GM23338 (cell line): Measurements from ENCODE around the gene GRXCR2. TPM values are rescaled to one million over a fixed set of nuclear protein-coding genes. Genes with fewer than 3 reads are reported as not detected.
"Not testable (repeated sequence)": the region's sequence is repeated elsewhere in the genome, so short reads cannot be mapped to it uniquely, and the experiment has no call there.

Experiments used
- ATAC-seq: fragments of 200-7000 bp; cut with Tn5 transposase; 3 replicates; pipeline ENCODE4 v1.9.1; 2020
- DNase-seq: peaks from one replicate; pipeline ENCODE4 v3.0.0-alpha.2; 2015; ENCODE audit warnings: low spot score
- H2AFZ ChIP-seq: fragments of 200-600 bp; sonication (generic); 2 replicates; pipeline ENCODE4 v1.8.0; 2016; ENCODE audit warnings: antibody characterized with exemption, mild to moderate bottlenecking, moderate library complexity
- H3F3A ChIP-seq: fragments of 200-600 bp; sonication (generic); replicated peaks from 2 replicates; pipeline ENCODE4 v1.8.0; 2017; ENCODE audit warnings: antibody characterized with exemption, mixed run types, low read depth
- H3K27ac ChIP-seq: fragments of 200-600 bp; sonication (generic); 2 replicates; pipeline ENCODE4 v1.6.1; 2016; ENCODE audit warnings: low read depth
- H3K27me3 ChIP-seq: fragments of 200-600 bp; sonication (generic); 2 replicates; pipeline ENCODE4 v1.8.0; 2016; ENCODE audit warnings: mild to moderate bottlenecking, mixed run types, moderate library complexity; ENCODE audit not compliant: insufficient read depth
- H3K36me3 ChIP-seq: fragments of 200-600 bp; sonication (generic); 2 replicates; pipeline ENCODE4 v1.8.0; 2016; ENCODE audit warnings: mild to moderate bottlenecking; ENCODE audit not compliant: insufficient read depth
- H3K4me1 ChIP-seq: fragments of 200-600 bp; sonication (generic); 2 replicates; pipeline ENCODE4 v1.8.0; 2016; ENCODE audit warnings: mild to moderate bottlenecking, moderate library complexity; ENCODE audit not compliant: insufficient read depth
- H3K4me2 ChIP-seq: fragments of 200-600 bp; sonication (generic); 2 replicates; pipeline ENCODE4 v1.7.1; 2017; ENCODE audit warnings: mixed run types
- H3K4me3 ChIP-seq: fragments of 200-600 bp; sonication (generic); 2 replicates; pipeline ENCODE4 v1.6.1; 2016; ENCODE audit warnings: mixed run types
- H3K79me2 ChIP-seq: fragments of 200-600 bp; sonication (generic); replicated peaks from 2 replicates; pipeline ENCODE4 v1.8.0; 2017; ENCODE audit warnings: mild to moderate bottlenecking; ENCODE audit not compliant: insufficient read depth
- H3K9me2 ChIP-seq: fragments of 200-600 bp; sonication (generic); 2 replicates; pipeline ENCODE4 v1.8.0; 2017; ENCODE audit not compliant: insufficient read depth
- H4K20me1 ChIP-seq: fragments of 200-600 bp; sonication (generic); replicated peaks from 2 replicates; pipeline ENCODE4 v1.8.0; 2017; ENCODE audit warnings: mild to moderate bottlenecking; ENCODE audit not compliant: insufficient read depth
- H3K27ac Mint-ChIP-seq: 2 replicates; pipeline ENCODE4 v1.8.0; 2020; ENCODE audit warnings: inconsistent platforms, mild to moderate bottlenecking, moderate library complexity, mixed read lengths
- H3K27me3 Mint-ChIP-seq: 3 replicates; pipeline ENCODE4 v1.8.0; 2022; ENCODE audit warnings: low read depth, mild to moderate bottlenecking, moderate library complexity, mixed read lengths, inconsistent platforms; ENCODE audit not compliant: insufficient read depth, poor library complexity
- H3K36me3 Mint-ChIP-seq: 3 replicates; pipeline ENCODE4 v1.8.0; 2021; ENCODE audit warnings: low read depth, mild to moderate bottlenecking, inconsistent platforms, moderate library complexity, mixed read lengths
- H3K4me1 Mint-ChIP-seq: 3 replicates; pipeline ENCODE4 v1.8.0; 2020; ENCODE audit warnings: mild to moderate bottlenecking, inconsistent platforms, mixed read lengths
- H3K4me3 Mint-ChIP-seq: 3 replicates; pipeline ENCODE4 v1.8.0; 2021; ENCODE audit warnings: moderate library complexity, mild to moderate bottlenecking, inconsistent platforms, mixed read lengths
- H3K9me3 Mint-ChIP-seq: 3 replicates; pipeline ENCODE4 v1.8.0; 2020; ENCODE audit warnings: moderate library complexity, mild to moderate bottlenecking, inconsistent platforms, mixed read lengths
- CREB1 ChIP-seq: fragments of 250-450 bp; sonication (Bioruptor Pico); IDR thresholded peaks from 2 replicates; pipeline ENCODE4 v1.5.0; 2020; ENCODE audit warnings: low read depth, mild to moderate bottlenecking, moderate library complexity
- ETS1 ChIP-seq: IDR thresholded peaks from 2 replicates; pipeline ENCODE4 v1.6.1; 2016; ENCODE audit warnings: antibody characterized with exemption
- JUNB ChIP-seq: IDR thresholded peaks from one replicate; pipeline ENCODE4 v1.6.1; 2016; ENCODE audit warnings: antibody characterized with exemption; ENCODE audit not compliant: unreplicated experiment
- NANOG ChIP-seq: IDR thresholded peaks from 2 replicates; pipeline ENCODE4 v1.6.1; 2016; ENCODE audit warnings: antibody characterized with exemption, borderline replicate concordance
- POLR2AphosphoS5 ChIP-seq: IDR thresholded peaks from 2 replicates; pipeline ENCODE4 v1.6.1; 2016; ENCODE audit warnings: antibody characterized with exemption, low read depth
- REST ChIP-seq: IDR thresholded peaks from one replicate; pipeline ENCODE4 v1.6.1; 2018; ENCODE audit warnings: antibody characterized with exemption; ENCODE audit not compliant: unreplicated experiment
- ZNF114 ChIP-seq: fragments of 250-450 bp; sonication (Bioruptor Pico); IDR thresholded peaks from 2 replicates; pipeline ENCODE4 v1.5.0; 2020; ENCODE audit warnings: mild to moderate bottlenecking, moderate library complexity
- ZNF331 ChIP-seq: fragments of 250-450 bp; sonication (Bioruptor Pico); IDR thresholded peaks from 2 replicates; pipeline ENCODE4 v1.5.0; 2020; ENCODE audit warnings: low read depth, mild to moderate bottlenecking, moderate library complexity
- ZNF462 ChIP-seq: fragments of 250-450 bp; sonication (Bioruptor Pico); IDR thresholded peaks from 2 replicates; pipeline ENCODE4 v1.5.0; 2020; ENCODE audit warnings: mild to moderate bottlenecking, moderate library complexity
- polyA plus RNA-seq: library from polyadenylated mRNA; unstranded; fragments of >200 nt; fragmentation: Nextera tagmentation; extraction: Ambion mirVana; gene quantifications from 2 replicates; pipeline ENCODE4 v1.2.1, GENCODE V29; 2016
- total RNA-seq: library from RNA; depleted of rRNA; stranded (reverse); fragments of >200 nt; shearing (Covaris generic); gene quantifications from 2 replicates; pipeline ENCODE4 v1.2.3, GENCODE V29; 2014

The GRXCR2 gene
- total and polyA plus RNA-seq, 2 experiments from 2014 or later, result not detected

- TF ChIP-seq ZNF331 (CRISPR knock-in tag), result no peak
- no peak for TF ChIP-seq ZNF114
- no peak for TF ChIP-seq JUNB
- no peak for TF ChIP-seq POLR2AphosphoS5
Observed at GRCh38 chr5:145898171-145898570, 25.4 kb upstream of the GRXCR2 start (continued).

- H3K4me1 Mint-ChIP-seq, ATAC-seq, H3K4me2 ChIP-seq, H3K36me3 ChIP-seq, H2AFZ ChIP-seq, H3K79me2 ChIP-seq, H3K27me3 ChIP-seq, H3K27ac ChIP-seq, H3F3A ChIP-seq, H3K4me1 ChIP-seq, H3K4me3 Mint-ChIP-seq, H4K20me1 ChIP-seq, H3K27me3 Mint-ChIP-seq, DNase-seq, H3K9me2 ChIP-seq, H3K27ac Mint-ChIP-seq, H3K4me3 ChIP-seq: not testable (repeated sequence)
- peaks cover 39% of the 10 kb centered on the region for H3K9me3 Mint-ChIP-seq
- peaks cover 14% of the 10 kb centered on the region for H3K36me3 Mint-ChIP-seq
Observed at GRCh38 chr5:145891378-145891777, 18.6 kb upstream of the GRXCR2 start.

GRCh38 chr5:145889611-145890010 lies 16.8 kb upstream of the GRXCR2 start:
- Histone ChIP-seq H3K4me2 (no peak overlapping the region), H3F3A (no peaks in the 10 kb centered on the region), H3K9me2 (no peaks in the 10 kb centered on the region), H2AFZ (no peak overlapping the region), H4K20me1 (no peaks in the 10 kb centered on the region), H3K4me3 (no peak overlapping the region), H3K36me3 (peaks cover 5% of the 10 kb centered on the region; the same call in 1 of the 2 replicates), H3K27me3 (no peaks in the 10 kb centered on the region), H3K27ac (no peak overlapping the region), H3K4me1 (no peaks in the 10 kb centered on the region), H3K79me2 (no peaks in the 10 kb centered on the region)
- no peak for ATAC-seq
- H3K9me3 Mint-ChIP-seq, result peaks cover 35% of the 10 kb centered on the region
- H3K4me1 Mint-ChIP-seq, result peaks cover 3% of the 10 kb centered on the region; the same call in 1 of the 3 replicates
- peaks cover 14% of the 10 kb centered on the region for H3K36me3 Mint-ChIP-seq
- peaks cover 2% of the 10 kb centered on the region for H3K27me3 Mint-ChIP-seq
- H3K4me3 Mint-ChIP-seq, result no peak overlapping the region
- DNase-seq, result no peak
- no peak overlapping the region for H3K27ac Mint-ChIP-seq
- no peak for TF ChIP-seq ETS1
- no peak for TF ChIP-seq NANOG
- TF ChIP-seq JUNB, result no peak
- TF ChIP-seq ZNF114, result no peak
- no peak for TF ChIP-seq REST
- TF ChIP-seq CREB1 (CRISPR knock-in tag), result no peak
- no peak for TF ChIP-seq ZNF331 (CRISPR knock-in tag)
- no peak for TF ChIP-seq ZNF462
